NCI-H345 treated with DMSO at 0.1 percent for 48 hours (cell line): ENCODE data around the gene CDC42.
"Not testable (repeated sequence)": the region's sequence is repeated elsewhere in the genome, so short reads cannot be mapped to it uniquely, and the experiment has no call there.

Experiments used
- DNase-seq: peaks from one replicate; lab custom pipeline; 2025; ENCODE audit not compliant: unreplicated experiment; lab: John Stamatoyannopoulos, UW

Gene CDC42

DNA sequence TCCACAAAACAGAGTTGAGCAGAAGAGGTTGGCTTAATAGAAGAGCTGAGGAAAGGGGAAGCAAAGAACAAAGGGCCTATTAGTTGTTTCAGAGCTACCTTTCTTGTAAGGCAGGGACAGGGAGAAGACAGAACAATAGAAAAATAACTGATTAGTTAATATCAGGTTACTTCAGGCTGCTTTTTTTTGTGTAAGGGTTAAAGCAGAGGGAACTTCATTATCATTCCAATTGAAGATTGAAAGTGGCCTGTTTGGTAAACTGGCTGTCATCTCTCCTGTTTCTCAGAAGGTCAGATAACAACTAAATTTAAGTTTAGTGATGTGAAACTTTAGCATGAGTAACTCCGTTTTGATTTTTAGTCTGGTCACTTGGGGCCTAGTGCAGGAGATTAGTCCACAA is 22.3 kb downstream of the CDC42 start:
- no peak for DNase-seq

GRCh38 chr1:22075718-22076117 is 23.2 kb downstream of the CDC42 start:
- DNase-seq = no peak

DNA sequence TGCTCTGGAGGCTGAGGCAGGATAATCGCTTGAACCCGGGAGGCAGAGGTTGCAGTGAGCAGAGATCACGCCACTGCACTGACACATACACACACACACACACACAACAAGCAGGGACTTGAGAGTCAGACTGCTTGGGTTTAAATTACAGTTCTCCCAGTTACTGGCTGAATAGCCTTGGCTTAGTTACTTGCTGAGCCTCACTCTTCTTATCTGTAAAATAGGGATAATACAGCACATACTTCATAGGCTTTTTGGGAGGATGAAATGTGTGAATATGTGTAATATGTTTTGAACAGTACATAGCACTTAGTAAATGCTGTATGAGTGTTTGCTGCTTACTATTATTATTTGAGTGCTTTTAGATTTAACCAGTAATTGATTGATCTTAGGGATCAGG is 23.8 kb downstream of the CDC42 start:
- DNase-seq = no peak

DNA sequence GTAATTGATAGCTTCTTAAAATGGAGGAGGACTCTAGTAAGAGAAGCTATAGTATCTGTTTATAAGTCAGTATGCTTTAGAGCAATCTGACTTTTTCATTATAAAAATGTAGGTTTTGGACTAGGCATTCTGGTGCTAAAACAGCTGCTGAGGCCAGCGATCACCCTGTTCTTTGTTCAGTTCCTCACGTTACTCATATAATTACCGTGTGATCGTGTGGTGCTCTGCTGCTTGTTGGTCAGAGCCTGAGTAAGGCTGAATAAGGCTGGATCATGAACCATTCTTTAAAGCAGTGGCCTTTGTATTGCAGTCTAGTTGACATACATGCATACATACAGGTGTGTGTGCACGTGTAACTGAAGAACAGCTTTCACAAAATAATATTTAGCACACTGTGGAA is 25.2 kb downstream of the CDC42 start:
- no peak for DNase-seq

- no peak for DNase-seq
Measured at GRCh38 chr1:22078133-22078532, 25.6 kb downstream of the CDC42 start.

DNA sequence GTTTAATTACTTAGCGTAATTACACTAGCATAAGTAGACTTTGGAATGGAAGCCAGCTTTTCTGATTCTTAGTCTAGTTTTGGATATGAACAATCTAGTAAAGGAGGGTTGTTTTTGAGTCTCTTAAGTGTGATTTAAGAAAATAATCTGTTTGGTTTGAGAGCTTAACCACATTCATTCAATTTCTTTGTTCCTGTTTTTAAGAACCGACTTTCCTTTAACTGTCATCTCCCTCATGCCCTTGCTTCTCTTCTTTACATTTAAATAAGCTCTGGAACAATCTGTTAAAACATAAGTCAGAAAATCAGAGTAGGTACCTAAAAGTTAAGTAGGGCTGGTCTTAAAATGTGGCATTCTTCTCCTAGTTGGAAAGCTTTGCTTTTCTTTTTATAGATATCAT is 27.7 kb downstream of the CDC42 start:
- DNase-seq = no peak

DNA sequence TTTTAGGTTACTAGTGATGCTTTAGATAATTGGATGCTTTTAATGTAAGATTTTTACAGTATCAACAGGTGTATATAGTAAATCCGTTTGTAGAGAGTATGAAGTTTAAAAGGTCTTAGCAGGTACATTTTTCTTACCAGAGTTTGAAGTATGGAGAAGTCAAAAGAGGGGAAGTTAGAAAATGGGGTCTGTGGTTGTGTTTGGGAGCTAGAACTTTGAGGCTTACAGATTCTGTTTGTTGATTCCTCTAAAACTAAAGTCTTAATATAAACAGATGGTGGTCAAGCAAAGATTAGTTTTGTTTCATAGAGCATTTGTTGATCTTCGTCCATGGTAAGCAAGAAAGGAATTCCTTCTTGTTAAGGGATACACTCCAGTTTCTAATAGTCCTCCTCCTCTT is 35.8 kb downstream of the CDC42 start:
- no peak for DNase-seq

DNA sequence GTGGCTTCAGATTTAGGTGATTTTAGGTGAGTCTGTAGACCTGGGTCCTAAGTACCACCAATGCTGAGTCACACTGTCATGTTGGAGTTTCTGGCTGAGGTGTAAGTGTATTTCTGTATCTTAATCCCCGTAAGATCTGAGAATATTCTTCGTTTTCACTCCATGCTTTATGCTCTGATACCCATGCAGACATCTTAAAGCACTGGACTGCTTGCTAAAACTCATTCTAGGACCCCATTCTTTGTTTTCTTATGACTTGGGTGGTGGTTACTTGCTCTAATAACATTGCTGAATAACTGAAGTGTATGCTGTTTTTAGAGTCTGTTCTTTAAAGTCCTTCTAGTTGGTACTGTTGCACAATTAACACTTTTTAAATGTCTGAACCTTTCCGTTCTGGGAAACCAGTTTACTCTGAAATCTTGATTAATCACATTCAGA is 36.6 kb downstream of the CDC42 start:
- DNase-seq = no peak

- DNase-seq = no peak
Measured at GRCh38 chr1:22089787-22090186, 37.3 kb downstream of the CDC42 start.

GRCh38 chr1:22090867-22091266 is 38.4 kb downstream of the CDC42 start:
- no peak for DNase-seq

DNA sequence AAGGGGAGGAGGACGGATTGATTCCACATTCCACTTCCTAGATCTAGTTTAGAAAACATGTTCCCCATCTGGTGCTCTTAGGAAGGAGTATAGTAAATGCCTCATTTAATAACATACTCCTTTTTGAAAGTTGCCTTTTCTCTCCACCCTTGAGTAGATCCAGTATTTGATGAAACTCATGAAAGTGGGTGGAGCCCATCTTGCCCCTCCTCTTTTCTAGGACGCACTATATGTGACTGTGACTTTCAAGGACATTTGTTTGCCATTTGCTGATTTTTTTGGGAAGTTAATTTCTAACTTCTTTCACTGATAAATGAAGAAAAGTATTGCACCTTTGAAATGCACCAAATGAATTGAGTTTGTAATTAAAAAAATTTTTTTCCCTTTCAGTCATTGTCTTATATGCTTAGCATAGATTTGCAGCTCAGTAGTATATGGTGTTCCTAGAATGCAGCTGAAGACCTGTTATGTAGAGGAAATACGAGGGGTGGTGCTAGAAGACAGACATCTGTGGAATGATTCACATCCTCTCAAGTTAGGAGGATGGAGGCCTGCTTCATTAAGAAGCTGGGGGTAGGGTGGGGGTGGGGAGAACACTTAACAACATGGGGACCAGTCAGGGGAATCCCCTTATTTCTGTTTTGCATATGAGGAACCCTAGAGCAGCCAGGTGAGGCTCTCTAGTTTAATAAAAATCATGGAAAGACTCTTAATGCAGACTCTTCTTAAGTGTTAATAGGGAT is 39.7 kb downstream of the CDC42 start:
- DNase-seq = not testable (repeated sequence)

DNA sequence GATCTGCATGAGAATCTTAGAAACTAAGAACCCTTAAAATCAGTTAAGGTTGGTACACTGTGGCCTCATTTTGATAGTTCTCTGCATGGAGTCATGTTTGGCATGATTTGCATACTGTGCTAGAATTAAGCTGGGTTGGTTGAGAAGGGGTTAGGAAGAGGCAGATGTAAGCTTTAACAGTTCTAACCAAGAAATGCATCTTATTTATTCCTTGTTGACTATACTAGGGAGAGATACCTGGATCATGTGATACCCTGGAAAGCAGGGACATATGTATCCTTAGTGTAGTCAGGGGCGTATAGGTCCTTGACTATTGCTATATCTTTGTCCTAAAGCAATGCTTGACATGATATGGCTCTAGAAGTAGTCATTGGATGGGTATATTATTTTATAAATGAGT is 41.0 kb downstream of the CDC42 start:
- DNase-seq = no peak

GRCh38 chr1:22096036-22096435 is 43.5 kb downstream of the CDC42 start:
- no peak for DNase-seq

DNA sequence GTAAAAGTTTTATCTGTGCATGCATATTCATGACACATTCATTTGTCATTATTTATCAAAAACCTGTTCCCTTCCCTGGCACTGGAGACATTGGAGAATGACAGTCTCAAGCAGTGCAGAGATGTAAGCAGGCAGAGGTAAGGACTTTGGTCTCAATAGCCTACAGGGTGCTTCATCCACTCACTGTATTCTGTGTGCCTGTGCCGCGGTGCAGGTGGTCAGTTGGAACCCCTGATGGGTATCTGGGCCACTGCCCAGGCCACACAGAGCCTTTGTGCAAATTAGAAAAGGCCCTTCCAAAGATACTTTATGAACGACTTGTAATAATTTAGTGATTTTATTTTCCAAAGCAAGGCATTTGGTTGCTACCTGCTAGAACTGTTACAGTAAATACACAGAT is 44.0 kb downstream of the CDC42 start:
- no peak for DNase-seq

DNA sequence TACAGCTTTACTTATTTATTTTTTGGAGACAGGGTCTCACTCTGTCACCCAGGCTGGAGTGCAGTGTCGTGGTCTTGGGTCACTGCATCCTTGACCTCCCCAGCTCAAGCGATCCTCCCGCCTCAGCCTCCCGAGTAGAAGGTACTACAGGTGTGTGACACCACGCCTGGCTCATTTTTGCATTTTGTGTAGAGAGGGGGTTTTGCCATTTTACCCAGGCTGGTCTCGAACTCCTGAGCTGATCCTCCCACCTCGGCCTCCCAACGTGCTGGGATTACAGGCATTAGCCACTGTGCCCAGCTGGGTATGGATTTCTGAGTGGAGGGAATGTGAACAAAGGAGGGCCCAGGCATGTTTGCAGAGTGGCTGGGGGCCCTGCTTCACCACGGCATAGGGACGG is 46.2 kb downstream of the CDC42 start:
- DNase-seq = no peak

- no peak for DNase-seq
Measured at GRCh38 chr1:22100168-22100567, 47.7 kb downstream of the CDC42 start.

DNA sequence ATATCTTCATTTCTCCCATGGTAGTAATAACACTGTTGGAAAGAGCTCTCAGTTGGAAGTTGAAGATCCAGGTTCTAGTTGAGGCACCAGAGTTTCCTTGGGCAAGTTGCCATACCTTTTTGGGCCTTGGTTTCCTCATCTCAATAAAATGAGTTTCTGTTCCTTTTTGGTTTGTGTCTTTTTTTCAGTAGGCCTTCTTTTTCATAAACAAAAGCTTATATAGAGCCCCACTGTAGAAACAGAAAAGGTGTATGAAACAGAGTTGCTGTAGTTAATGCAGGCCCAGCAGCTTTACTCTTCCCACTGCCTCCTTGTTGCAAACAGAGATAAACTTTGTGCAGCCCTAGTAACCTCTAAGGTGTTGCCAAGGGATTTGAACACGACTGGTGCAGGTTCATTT is 48.7 kb downstream of the CDC42 start:
- no peak for DNase-seq

DNA sequence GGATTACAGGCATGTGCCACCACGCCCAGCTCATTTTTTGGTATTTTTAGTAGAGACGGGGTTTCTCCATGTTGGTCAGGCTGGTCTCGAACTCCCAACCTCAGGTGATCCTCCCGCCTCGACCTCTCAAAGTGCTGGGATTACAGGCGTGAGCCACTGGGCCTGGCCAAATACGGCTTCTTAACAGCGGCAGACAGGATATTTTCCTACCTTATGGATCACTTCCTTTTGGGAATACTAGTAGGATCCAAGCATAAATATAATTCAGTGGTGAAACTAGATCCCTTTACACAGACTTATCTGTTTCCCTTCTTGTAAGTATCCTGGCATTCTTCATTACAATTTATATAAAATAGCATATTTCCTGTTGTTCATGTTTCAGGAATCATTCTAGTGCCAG is 49.5 kb downstream of the CDC42 start:
- no peak for DNase-seq

DNA sequence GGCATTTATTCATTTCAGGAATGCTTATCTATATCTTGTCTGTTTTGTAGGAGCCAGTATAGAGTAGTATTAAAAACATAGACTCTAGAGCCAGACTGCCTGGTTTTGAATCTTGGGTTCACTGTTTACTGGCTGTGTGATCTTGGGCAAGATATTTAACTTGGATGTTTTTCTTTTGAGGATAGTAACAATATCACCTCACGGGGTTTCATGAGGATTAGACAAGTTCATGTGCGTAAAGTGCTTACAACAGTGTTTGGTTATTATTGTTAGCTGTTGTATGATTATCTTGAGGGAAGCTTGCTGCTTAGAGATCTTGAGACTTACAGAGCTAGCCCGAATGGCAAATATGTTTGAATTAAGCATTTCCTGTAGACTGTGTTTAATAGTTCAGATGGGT is 50.2 kb downstream of the CDC42 start:
- no peak for DNase-seq

- no peak for DNase-seq
Measured at GRCh38 chr1:22104094-22104493, 51.6 kb downstream of the CDC42 start.

DNA sequence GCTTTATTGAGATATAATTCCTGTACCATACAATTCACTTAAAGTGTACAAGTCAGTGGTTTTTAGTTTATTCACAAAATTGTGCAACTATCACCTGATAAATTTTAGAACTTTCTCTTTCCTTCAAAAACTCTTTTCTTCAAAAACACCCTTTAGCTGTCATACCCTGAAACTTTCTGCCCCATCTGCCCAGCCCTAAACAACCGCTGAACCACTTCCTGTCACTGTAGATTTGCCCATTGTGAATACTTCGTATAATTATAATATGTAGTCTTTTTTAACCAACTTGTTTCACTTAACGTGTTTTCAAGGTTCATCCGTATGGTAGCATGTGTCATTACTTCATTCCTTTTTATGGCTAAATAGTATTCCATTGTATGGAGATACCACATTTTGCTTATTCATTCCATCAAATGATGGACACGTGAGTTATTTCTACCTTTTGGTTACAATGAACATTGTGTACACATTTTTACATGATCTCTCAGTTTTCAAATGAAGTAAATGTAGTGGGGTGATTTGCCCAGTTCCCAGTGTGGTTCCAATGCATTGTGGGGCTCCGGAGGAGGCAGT is 52.4 kb downstream of the CDC42 start:
- DNase-seq = no peak

DNA sequence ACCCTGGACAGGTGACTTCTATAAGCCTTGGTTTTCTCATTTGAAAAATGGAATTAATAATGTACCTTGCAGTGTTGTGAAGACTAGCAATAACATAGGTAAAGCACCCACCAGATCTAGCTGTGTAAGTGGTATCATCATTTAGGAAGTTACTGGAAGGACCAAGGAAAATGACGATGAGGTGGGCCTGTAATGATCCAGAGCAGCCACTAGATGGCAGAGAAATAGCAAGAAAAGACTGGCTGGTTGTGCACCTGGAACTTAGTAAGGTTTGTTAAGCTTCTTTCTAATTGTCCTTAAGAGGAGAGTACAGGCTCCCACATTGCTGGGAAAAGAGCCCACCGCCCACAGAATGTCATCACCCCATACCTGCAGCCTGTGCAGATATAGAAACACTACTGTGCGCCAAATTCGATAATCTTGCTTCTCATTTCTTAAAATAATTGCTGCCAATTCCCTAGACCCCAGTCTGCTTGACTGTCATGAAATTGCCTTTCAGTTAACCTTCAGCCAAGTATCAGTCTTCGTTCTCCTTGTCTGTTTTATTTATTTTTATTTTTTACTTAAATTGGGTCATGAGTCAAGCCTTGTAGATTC is 53.2 kb downstream of the CDC42 start:
- DNase-seq = peak; percentile 39

DNA sequence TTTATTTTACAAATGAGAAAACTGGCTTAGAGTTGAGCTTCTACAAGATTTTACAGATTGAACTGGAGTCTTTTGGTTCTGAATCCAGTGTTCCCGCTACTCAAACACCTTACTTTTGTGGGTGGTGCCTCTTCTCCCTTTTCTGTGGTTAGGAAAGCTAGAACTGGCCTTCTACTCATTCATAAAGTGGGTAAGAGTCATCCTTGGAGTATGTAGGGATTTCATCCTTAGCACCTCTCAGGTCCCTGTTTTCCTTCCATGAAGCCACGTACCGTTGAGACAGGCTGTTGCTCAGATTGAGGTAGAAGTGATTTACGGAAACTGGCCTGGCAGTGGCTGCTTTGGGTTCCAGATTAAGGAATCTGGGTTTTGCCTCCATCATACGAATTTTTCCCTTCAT is 54.6 kb downstream of the CDC42 start:
- DNase-seq = no peak
